PFSK-1 (cell line): ENCODE results near the gene CALCOCO2.

Experiments used
- POLR2AphosphoS5 ChIP-seq: IDR thresholded peaks from 2 replicates; pipeline ENCODE4 v1.6.1; 2012; ENCODE audit warnings: low read depth, mild to moderate bottlenecking, control low read depth, low read length, moderate library complexity
- SIN3A ChIP-seq: IDR thresholded peaks from 2 replicates; pipeline ENCODE4 v1.6.1; 2012; ENCODE audit warnings: mild to moderate bottlenecking, low read length, moderate library complexity, borderline replicate concordance; ENCODE audit not compliant: insufficient read depth
- TAF1 ChIP-seq: IDR thresholded peaks from 2 replicates; pipeline ENCODE4 v1.6.1; 2012; ENCODE audit warnings: low read length, control low read depth, borderline replicate concordance; ENCODE audit not compliant: insufficient read depth
- TF ChIP-seq, protein P1 (sequence below), 2 experiments: IDR thresholded peaks; 2 replicates each; pipeline versions ENCODE4 v1.6.1 to v1.8.0; 2011 to 2012; ENCODE audit warnings: low read depth in 2 of 2, low read length in 2 of 2, control low read depth in 1 of 2, inconsistent platforms in 1 of 2, mild to moderate bottlenecking in 1 of 2, moderate library complexity in 1 of 2; ENCODE audit not compliant: insufficient read depth in 1 of 2

DNA sequence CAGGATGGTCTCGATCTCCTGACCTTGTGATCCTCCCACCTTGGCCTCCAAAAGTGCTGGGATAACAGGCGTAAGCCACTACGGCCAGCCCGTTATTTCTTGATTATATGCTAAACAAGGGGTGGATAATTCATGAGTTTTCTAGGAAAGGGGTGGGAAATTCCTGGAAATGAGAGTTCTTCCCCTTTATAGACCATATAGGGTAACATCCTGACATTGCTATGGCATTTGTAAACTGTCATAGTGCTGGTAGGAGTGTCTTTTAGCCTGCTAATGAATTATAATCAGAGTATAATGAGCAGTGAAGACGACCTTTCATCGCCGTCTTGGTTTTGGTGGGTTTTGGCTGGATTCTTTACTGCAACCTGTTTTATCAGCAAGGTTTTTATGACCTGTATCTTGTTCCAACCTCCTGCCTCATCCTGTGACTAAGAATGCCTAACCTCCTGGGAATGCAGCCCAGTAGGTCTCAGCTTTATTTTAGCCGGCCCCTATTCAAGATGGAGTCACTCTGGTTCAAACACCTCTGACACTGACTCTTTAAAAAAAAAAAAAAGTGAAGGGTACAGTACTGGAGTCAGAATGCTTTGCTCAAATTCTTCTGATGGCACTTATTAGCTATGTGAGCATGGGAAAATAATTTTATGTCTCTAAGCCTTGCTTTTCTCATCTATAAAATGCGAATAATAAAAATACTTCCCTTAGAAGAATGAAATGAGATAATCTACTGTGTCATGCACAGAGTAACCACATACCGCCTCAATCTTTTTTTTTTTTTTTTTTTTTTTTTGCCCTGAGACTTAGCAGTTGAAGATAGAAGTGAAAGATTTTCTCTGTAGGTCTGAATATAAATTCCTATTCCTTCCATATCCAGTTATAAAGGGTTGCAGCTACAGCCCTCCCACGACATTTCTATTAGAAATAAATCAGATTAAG is 5.1 kb upstream of the CALCOCO2 start:
- TF ChIP-seq POLR2AphosphoS5 (no peak), SIN3A (no peak), TAF1 (no peak)
- TF ChIP-seq, protein P1, sequence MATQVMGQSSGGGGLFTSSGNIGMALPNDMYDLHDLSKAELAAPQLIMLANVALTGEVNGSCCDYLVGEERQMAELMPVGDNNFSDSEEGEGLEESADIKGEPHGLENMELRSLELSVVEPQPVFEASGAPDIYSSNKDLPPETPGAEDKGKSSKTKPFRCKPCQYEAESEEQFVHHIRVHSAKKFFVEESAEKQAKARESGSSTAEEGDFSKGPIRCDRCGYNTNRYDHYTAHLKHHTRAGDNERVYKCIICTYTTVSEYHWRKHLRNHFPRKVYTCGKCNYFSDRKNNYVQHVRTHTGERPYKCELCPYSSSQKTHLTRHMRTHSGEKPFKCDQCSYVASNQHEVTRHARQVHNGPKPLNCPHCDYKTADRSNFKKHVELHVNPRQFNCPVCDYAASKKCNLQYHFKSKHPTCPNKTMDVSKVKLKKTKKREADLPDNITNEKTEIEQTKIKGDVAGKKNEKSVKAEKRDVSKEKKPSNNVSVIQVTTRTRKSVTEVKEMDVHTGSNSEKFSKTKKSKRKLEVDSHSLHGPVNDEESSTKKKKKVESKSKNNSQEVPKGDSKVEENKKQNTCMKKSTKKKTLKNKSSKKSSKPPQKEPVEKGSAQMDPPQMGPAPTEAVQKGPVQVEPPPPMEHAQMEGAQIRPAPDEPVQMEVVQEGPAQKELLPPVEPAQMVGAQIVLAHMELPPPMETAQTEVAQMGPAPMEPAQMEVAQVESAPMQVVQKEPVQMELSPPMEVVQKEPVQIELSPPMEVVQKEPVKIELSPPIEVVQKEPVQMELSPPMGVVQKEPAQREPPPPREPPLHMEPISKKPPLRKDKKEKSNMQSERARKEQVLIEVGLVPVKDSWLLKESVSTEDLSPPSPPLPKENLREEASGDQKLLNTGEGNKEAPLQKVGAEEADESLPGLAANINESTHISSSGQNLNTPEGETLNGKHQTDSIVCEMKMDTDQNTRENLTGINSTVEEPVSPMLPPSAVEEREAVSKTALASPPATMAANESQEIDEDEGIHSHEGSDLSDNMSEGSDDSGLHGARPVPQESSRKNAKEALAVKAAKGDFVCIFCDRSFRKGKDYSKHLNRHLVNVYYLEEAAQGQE (IDR thresholded peaks at IDR 0.05; ENCODE audit: insufficient read depth in 1 of 2, low read depth in 2 of 2, low read length in 2 of 2): no peak
